ENCODE results near the gene ARHGEF7.

The ARHGEF7 gene

GRCh38 chr13:111322001-111322915, 207.1 kb downstream of the ARHGEF7 start:
- TF ChIP-seq CTCF (IDR thresholded peaks at IDR 0.05; ENCODE audit: low read depth, low read length) = no peak
- DNase-seq (ENCODE audit: extremely low read depth, low read depth) = no peak

GRCh38 chr13:111322916-111323331, 207.8 kb downstream of the ARHGEF7 start:
- no peak for TF ChIP-seq CTCF (IDR thresholded peaks at IDR 0.05; ENCODE audit: low read depth, low read length)
- DNase-seq (ENCODE audit: extremely low read depth, low read depth) = no peak

GRCh38 chr13:111323549-111323948, 208.4 kb downstream of the ARHGEF7 start:
- no peak for TF ChIP-seq CTCF (IDR thresholded peaks at IDR 0.05; ENCODE audit: low read depth, low read length)
- no peak for DNase-seq (ENCODE audit: extremely low read depth, low read depth)

- no peak for TF ChIP-seq CTCF (IDR thresholded peaks at IDR 0.05; ENCODE audit: low read depth, low read length)
- no peak for DNase-seq (ENCODE audit: extremely low read depth, low read depth)
Measured at GRCh38 chr13:111323950-111324651, 209.0 kb downstream of the ARHGEF7 start.

GRCh38 chr13:111324736-111325135, 209.6 kb downstream of the ARHGEF7 start:
- no peak for DNase-seq (ENCODE audit: extremely low read depth, low read depth)
- TF ChIP-seq CTCF (IDR thresholded peaks at IDR 0.05; ENCODE audit: low read depth, low read length) = no peak

GRCh38 chr13:111325146-111325890, 210.2 kb downstream of the ARHGEF7 start:
- no peak for TF ChIP-seq CTCF (IDR thresholded peaks at IDR 0.05; ENCODE audit: low read depth, low read length)
- DNase-seq (ENCODE audit: extremely low read depth, low read depth) = no peak

Measured in AG09319 (cell line).